ENCODE measurements around the gene FGR. TPM values are rescaled to one million over a fixed set of nuclear protein-coding genes. Genes with fewer than 3 reads are reported as not detected.

FGR gene
- total and polyA plus RNA-seq, 2 experiments from 2014 or later: 0.53 to 0.56 TPM

DNA sequence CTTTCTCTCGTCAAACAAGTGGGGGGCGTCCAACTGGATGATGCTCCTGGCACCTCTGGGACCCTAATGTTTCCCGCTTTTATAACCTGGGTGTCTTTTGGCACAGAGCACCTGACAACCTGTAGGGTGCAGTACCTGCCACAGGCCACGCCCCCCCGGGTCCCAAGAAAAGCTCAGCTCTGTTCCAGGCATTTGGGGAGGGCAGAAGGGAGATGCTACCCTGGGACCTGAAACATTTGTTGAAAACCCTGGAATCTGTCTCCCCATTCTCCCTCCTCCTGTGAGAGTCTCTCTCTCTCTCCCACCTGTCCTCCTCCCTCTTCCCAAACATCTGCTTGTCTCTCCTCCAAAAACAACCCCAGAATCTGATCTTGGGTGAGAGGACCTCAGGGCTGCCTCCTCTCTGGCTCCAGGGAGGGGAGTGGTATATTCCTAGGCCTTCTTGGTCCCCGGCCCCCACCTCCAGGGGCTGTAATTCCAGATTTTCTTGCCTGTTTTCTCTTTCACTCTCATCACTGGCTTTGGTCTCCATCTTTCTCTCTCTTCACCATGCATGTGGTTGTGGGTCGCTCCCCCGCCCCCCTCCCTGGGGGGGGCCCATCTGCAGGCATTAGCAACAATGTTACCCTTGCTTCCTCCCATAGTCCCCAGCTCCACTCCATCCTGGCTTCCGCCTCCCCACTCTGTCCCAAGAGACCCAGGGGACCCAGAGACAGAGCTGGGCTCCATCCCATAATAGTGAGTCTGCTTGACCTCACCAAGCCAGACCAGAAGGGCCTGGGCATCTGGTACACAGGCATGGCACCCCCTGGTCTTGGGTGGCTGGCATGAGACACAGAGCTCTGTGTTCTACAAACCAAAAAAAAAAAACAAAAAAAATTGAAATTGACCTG, 35.1 kb downstream of the FGR start:
- Mint-ChIP-seq H3K9me3 (no peaks in the 10 kb centered on the region), H3K4me3 (peak overlapping the region; percentile 49), H3K27ac (peak overlapping the region; percentile 43), H3K36me3 (ENCODE audit: low read depth) (no peaks in the 10 kb centered on the region; the same call in 2 of the 3 replicates), H3K4me1 (peaks cover 36% of the 10 kb centered on the region), H3K27me3 (ENCODE audit: insufficient read depth, low read depth, poor library complexity) (peaks cover 21% of the 10 kb centered on the region)
- H3K27me3 ChIP-seq (ENCODE audit: insufficient read depth): peaks cover 1% of the 10 kb centered on the region; the same call in 1 of the 2 replicates
- H3K36me3 ChIP-seq (ENCODE audit: insufficient read depth): no peaks in the 10 kb centered on the region
- peak overlapping the region; percentile 78 for H3K4me2 ChIP-seq
- no peak overlapping the region for H2AFZ ChIP-seq
- peaks cover 56% of the 10 kb centered on the region for H3K79me2 ChIP-seq (replicated peaks; ENCODE audit: insufficient read depth)
- DNase-seq (ENCODE audit: low spot score) (peak; percentile 81), ATAC-seq (peak; percentile 12)
- no peaks in the 10 kb centered on the region for H3K9me2 ChIP-seq (ENCODE audit: insufficient read depth)
- peak overlapping the region; percentile 14; the same call in 1 of the 2 replicates for H3K27ac ChIP-seq (ENCODE audit: low read depth)
- H4K20me1 ChIP-seq (replicated peaks; ENCODE audit: insufficient read depth): peaks cover 23% of the 10 kb centered on the region
- H3K4me3 ChIP-seq: 0 out of 2 replicates have a peak overlapping the region, but pooled peaks have one; percentile 17
- TF ChIP-seq EZH2phosphoT487 (IDR thresholded peaks at IDR 0.05; ENCODE audit: unreplicated experiment): no peak
- TF ChIP-seq, protein P1, sequence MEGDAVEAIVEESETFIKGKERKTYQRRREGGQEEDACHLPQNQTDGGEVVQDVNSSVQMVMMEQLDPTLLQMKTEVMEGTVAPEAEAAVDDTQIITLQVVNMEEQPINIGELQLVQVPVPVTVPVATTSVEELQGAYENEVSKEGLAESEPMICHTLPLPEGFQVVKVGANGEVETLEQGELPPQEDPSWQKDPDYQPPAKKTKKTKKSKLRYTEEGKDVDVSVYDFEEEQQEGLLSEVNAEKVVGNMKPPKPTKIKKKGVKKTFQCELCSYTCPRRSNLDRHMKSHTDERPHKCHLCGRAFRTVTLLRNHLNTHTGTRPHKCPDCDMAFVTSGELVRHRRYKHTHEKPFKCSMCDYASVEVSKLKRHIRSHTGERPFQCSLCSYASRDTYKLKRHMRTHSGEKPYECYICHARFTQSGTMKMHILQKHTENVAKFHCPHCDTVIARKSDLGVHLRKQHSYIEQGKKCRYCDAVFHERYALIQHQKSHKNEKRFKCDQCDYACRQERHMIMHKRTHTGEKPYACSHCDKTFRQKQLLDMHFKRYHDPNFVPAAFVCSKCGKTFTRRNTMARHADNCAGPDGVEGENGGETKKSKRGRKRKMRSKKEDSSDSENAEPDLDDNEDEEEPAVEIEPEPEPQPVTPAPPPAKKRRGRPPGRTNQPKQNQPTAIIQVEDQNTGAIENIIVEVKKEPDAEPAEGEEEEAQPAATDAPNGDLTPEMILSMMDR (conservative IDR thresholded peaks at IDR 0.05; ENCODE audit: low read depth in 2 of 2): peak; percentile 23 to 25; a peak in 1 of 4 replicates
- H3F3A ChIP-seq (replicated peaks; ENCODE audit: low read depth): peaks cover 7% of the 10 kb centered on the region; the same call in 1 of the 2 replicates
- peaks cover 59% of the 10 kb centered on the region for H3K4me1 ChIP-seq (ENCODE audit: insufficient read depth)

DNA sequence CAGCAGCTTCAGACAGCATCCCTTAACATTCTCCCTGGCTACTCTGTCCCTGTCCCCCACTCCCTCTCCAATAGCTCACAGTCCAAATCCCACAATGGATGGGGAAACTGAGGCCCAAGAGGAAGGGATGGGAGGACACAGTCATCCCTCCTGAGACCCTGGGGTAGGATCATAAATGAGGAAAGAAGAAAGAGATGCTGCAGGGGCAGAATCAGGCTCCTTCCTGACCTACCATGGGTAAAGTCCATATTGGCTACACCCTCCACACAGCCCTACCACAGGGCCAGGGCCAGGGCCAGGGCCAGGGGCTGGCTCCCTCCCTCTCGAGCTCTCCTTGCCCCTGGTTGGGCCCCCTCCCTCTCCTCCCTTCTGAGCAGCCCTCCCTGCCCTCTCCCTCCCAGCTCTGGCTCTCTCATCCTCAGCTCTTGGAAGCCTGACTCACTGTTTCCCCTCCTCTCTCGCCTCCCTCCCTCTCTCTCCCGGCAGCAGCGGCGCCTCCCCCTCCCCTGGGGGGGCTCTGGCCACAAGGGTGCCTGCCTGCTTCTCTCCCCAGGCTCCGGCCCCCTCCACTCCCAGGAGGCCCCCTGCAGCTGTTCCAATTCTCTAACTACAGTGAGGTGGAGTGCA, 36.0 kb downstream of the FGR start:
- H3K9me2 ChIP-seq (ENCODE audit: insufficient read depth): no peaks in the 10 kb centered on the region
- Mint-ChIP-seq H3K4me3 (peak overlapping the region; percentile 49; the same call in 1 of the 3 replicates), H3K4me1 (peaks cover 34% of the 10 kb centered on the region), H3K36me3 (ENCODE audit: low read depth) (no peaks in the 10 kb centered on the region; the same call in 2 of the 3 replicates), H3K27ac (peak overlapping the region; percentile 42; the same call in 1 of the 2 replicates), H3K9me3 (no peaks in the 10 kb centered on the region), H3K27me3 (ENCODE audit: insufficient read depth, low read depth, poor library complexity) (peaks cover 19% of the 10 kb centered on the region)
- ATAC-seq (no peak), DNase-seq (ENCODE audit: low spot score) (no peak)
- no peaks in the 10 kb centered on the region for H3K27me3 ChIP-seq (ENCODE audit: insufficient read depth)
- H3K4me2 ChIP-seq: peak overlapping the region; percentile 78
- peaks cover 23% of the 10 kb centered on the region for H4K20me1 ChIP-seq (replicated peaks; ENCODE audit: insufficient read depth)
- no peak overlapping the region for H2AFZ ChIP-seq
- no peaks in the 10 kb centered on the region for H3K36me3 ChIP-seq (ENCODE audit: insufficient read depth)
- 0 out of 2 replicates have a peak overlapping the region, but pooled peaks have one; percentile 17 for H3K4me3 ChIP-seq
- peaks cover 7% of the 10 kb centered on the region; the same call in 1 of the 2 replicates for H3F3A ChIP-seq (replicated peaks; ENCODE audit: low read depth)
- H3K27ac ChIP-seq (ENCODE audit: low read depth): 0 out of 2 replicates have a peak overlapping the region, but pooled peaks have one; percentile 26
- peaks cover 61% of the 10 kb centered on the region for H3K79me2 ChIP-seq (replicated peaks; ENCODE audit: insufficient read depth)
- peaks cover 65% of the 10 kb centered on the region for H3K4me1 ChIP-seq (ENCODE audit: insufficient read depth)
- TF ChIP-seq, protein P2, sequence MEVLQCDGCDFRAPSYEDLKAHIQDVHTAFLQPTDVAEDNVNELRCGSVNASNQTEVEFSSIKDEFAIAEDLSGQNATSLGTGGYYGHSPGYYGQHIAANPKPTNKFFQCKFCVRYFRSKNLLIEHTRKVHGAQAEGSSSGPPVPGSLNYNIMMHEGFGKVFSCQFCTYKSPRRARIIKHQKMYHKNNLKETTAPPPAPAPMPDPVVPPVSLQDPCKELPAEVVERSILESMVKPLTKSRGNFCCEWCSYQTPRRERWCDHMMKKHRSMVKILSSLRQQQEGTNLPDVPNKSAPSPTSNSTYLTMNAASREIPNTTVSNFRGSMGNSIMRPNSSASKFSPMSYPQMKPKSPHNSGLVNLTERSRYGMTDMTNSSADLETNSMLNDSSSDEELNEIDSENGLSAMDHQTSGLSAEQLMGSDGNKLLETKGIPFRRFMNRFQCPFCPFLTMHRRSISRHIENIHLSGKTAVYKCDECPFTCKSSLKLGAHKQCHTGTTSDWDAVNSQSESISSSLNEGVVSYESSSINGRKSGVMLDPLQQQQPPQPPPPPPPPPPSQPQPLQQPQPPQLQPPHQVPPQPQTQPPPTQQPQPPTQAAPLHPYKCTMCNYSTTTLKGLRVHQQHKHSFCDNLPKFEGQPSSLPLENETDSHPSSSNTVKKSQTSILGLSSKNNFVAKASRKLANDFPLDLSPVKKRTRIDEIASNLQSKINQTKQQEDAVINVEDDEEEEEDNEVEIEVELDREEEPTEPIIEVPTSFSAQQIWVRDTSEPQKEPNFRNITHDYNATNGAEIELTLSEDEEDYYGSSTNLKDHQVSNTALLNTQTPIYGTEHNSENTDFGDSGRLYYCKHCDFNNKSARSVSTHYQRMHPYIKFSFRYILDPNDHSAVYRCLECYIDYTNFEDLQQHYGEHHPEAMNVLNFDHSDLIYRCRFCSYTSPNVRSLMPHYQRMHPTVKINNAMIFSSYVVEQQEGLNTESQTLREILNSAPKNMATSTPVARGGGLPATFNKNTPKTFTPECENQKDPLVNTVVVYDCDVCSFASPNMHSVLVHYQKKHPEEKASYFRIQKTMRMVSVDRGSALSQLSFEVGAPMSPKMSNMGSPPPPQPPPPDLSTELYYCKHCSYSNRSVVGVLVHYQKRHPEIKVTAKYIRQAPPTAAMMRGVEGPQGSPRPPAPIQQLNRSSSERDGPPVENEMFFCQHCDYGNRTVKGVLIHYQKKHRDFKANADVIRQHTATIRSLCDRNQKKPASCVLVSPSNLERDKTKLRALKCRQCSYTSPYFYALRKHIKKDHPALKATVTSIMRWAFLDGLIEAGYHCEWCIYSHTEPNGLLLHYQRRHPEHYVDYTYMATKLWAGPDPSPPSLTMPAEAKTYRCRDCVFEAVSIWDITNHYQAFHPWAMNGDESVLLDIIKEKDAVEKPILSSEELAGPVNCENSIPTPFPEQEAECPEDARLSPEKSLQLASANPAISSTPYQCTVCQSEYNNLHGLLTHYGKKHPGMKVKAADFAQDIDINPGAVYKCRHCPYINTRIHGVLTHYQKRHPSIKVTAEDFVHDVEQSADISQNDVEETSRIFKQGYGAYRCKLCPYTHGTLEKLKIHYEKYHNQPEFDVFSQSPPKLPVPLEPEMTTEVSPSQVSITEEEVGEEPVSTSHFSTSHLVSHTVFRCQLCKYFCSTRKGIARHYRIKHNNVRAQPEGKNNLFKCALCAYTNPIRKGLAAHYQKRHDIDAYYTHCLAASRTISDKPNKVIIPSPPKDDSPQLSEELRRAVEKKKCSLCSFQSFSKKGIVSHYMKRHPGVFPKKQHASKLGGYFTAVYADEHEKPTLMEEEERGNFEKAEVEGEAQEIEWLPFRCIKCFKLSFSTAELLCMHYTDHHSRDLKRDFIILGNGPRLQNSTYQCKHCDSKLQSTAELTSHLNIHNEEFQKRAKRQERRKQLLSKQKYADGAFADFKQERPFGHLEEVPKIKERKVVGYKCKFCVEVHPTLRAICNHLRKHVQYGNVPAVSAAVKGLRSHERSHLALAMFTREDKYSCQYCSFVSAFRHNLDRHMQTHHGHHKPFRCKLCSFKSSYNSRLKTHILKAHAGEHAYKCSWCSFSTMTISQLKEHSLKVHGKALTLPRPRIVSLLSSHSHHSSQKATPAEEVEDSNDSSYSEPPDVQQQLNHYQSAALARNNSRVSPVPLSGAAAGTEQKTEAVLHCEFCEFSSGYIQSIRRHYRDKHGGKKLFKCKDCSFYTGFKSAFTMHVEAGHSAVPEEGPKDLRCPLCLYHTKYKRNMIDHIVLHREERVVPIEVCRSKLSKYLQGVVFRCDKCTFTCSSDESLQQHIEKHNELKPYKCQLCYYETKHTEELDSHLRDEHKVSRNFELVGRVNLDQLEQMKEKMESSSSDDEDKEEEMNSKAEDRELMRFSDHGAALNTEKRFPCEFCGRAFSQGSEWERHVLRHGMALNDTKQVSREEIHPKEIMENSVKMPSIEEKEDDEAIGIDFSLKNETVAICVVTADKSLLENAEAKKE (CRISPR knock-in tag; IDR thresholded peaks at IDR 0.05): no peak
- no peak for TF ChIP-seq ZNF331 (CRISPR knock-in tag; IDR thresholded peaks at IDR 0.05; ENCODE audit: low read depth)
- TF ChIP-seq EZH2phosphoT487 (IDR thresholded peaks at IDR 0.05; ENCODE audit: unreplicated experiment): no peak
- TF ChIP-seq EZH2 (IDR thresholded peaks at IDR 0.05; ENCODE audit: low read depth, unreplicated experiment): no peak
- no peak for TF ChIP-seq JUNB (IDR thresholded peaks at IDR 0.05; ENCODE audit: unreplicated experiment)
- TF ChIP-seq POLR2AphosphoS5 (IDR thresholded peaks at IDR 0.05; ENCODE audit: low read depth): no peak

All from GM23338 (cell line).